ENCODE measurements around the gene PHF2. TPM values are rescaled to one million over a fixed set of nuclear protein-coding genes. Genes with fewer than 3 reads are reported as not detected.
A peak's percentile ranks its signal among the peaks of the same experiment; 100 is the strongest.

The PHF2 gene
- total RNA-seq, 2 experiments from 2014 or later = 20.6 to 23.7 TPM

GRCh38 chr9:93572636-93573515 is 3.5 kb upstream of the PHF2 start:
- BruUV-seq (replicated peaks) = no TSS peak
- Histone ChIP-seq H3K36me3 (ENCODE audit: insufficient read depth, low read length) (peaks cover 10% of the 10 kb centered on the region; the same call in 1 of the 2 replicates), H2AFZ (ENCODE audit: low read length) (no peak overlapping the region), H3K4me3 (ENCODE audit: low read depth, low read length, poor library complexity, severe bottlenecking) (no peak overlapping the region), H3K9me3 (ENCODE audit: low read length) (peaks cover 6% of the 10 kb centered on the region; the same call in 1 of the 2 replicates), H3K9me2 (ENCODE audit: insufficient read depth, low read length) (no peaks in the 10 kb centered on the region), H3K4me1 (ENCODE audit: insufficient read depth, low read length, poor library complexity, severe bottlenecking) (peaks cover 25% of the 10 kb centered on the region), H4K20me1 (ENCODE audit: insufficient read depth, low read length) (no peaks in the 10 kb centered on the region), H3K4me2 (ENCODE audit: low read length) (no peak overlapping the region), H3K79me2 (ENCODE audit: insufficient read depth, low read depth, low read length) (no peaks in the 10 kb centered on the region), H3K27ac (ENCODE audit: low read depth, low read length, poor library complexity, severe bottlenecking) (no peak overlapping the region)
- intact Hi-C loops (cut with micrococcal nuclease; ENCODE audit: unreplicated experiment) = no loop called here
- CTCF ChIA-PET (ENCODE audit: unreplicated experiment) = no interaction called here
- TF ChIP-seq CTCF (conservative IDR thresholded peaks at IDR 0.05; ENCODE audit: low read length) (no peak), EZH2phosphoT487 (IDR thresholded peaks at IDR 0.05; ENCODE audit: borderline replicate concordance, low read depth, low read length) (no peak)
- POLR2A ChIA-PET = interaction anchor here (0.7 kb wide), 1 partner anchor 828 kb away, joined by 5 read pairs; no protein-coding TSS in a partner anchor
- DNase-seq (ENCODE audit: low spot score) = peak; percentile 8

GRCh38 chr9:93573516-93573828 is 2.9 kb upstream of the PHF2 start:
- no peaks in the 10 kb centered on the region for H4K20me1 ChIP-seq (ENCODE audit: insufficient read depth, low read length)
- TF ChIP-seq CTCF (conservative IDR thresholded peaks at IDR 0.05; ENCODE audit: low read length) (no peak), EZH2phosphoT487 (IDR thresholded peaks at IDR 0.05; ENCODE audit: borderline replicate concordance, low read depth, low read length) (no peak)
- H3K36me3 ChIP-seq (ENCODE audit: insufficient read depth, low read length) = peaks cover 10% of the 10 kb centered on the region; the same call in 1 of the 2 replicates
- DNase-seq (ENCODE audit: low spot score) = no peak
- H2AFZ ChIP-seq (ENCODE audit: low read length) = no peak overlapping the region
- H3K9me3 ChIP-seq (ENCODE audit: low read length) = peaks cover 6% of the 10 kb centered on the region; the same call in 1 of the 2 replicates
- ChIA-PET POLR2A (interaction anchor here (0.7 kb wide), 1 partner anchor 828 kb away, joined by 5 read pairs; no protein-coding TSS in a partner anchor), CTCF (ENCODE audit: unreplicated experiment) (no interaction called here)
- peaks cover 28% of the 10 kb centered on the region for H3K4me1 ChIP-seq (ENCODE audit: insufficient read depth, low read length, poor library complexity, severe bottlenecking)
- no TSS peak for BruUV-seq (replicated peaks)
- intact Hi-C loops (cut with micrococcal nuclease; ENCODE audit: unreplicated experiment) = no loop called here
- no peak overlapping the region for H3K27ac ChIP-seq (ENCODE audit: low read depth, low read length, poor library complexity, severe bottlenecking)
- H3K4me2 ChIP-seq (ENCODE audit: low read length) = no peak overlapping the region
- no peak overlapping the region for H3K4me3 ChIP-seq (ENCODE audit: low read depth, low read length, poor library complexity, severe bottlenecking)
- H3K9me2 ChIP-seq (ENCODE audit: insufficient read depth, low read length) = no peaks in the 10 kb centered on the region
- no peaks in the 10 kb centered on the region for H3K79me2 ChIP-seq (ENCODE audit: insufficient read depth, low read depth, low read length)
